Ascending aorta (tissue), 2 donors: ENCODE measurements around the gene MUTYH. TPM values are rescaled to one million over a fixed set of nuclear protein-coding genes. Genes with fewer than 3 reads are reported as not detected.

ENCODE experiments used
- DNase-seq, 2 donors: peaks; one replicate each; pipeline ENCODE4 v3.0.0-alpha.2; 2019; ENCODE audit warnings: low spot score in 2 of 2
- H3K27ac ChIP-seq, 2 donors: fragments of 200-600 bp; sonication (generic); one replicate each; pipeline ENCODE4 v1.5.1; 2016 to 2017; ENCODE audit warnings: mild to moderate bottlenecking in 1 of 2
- H3K27me3 ChIP-seq: fragments of 200-600 bp; sonication (generic); one replicate; pipeline ENCODE4 v1.5.1; 2017
- H3K36me3 ChIP-seq, 2 donors: fragments of 200-600 bp; sonication (generic); one replicate each; pipeline ENCODE4 v1.5.1; 2016
- H3K4me1 ChIP-seq, 2 donors: fragments of 200-600 bp; sonication (generic); one replicate each; pipeline ENCODE4 v1.5.1; 2016 to 2017; ENCODE audit warnings: mild to moderate bottlenecking in 1 of 2
- H3K4me3 ChIP-seq, 2 donors: fragments of 200-600 bp; sonication (generic); one replicate each; pipeline ENCODE4 v1.5.1; 2016 to 2017; ENCODE audit warnings: mild to moderate bottlenecking in 1 of 2
- H3K9me3 ChIP-seq, 2 donors: fragments of 200-600 bp; sonication (generic); one replicate each; pipeline ENCODE4 v1.5.1; 2016
- intact Hi-C: fragments of 100-400 bp; cut with DNase I; formaldehyde crosslinking; loops from one replicate; pipeline ENCODE4 v1.15.1; 2023
- total RNA-seq: library from RNA; depleted of rRNA; stranded (reverse); fragments of >200 nt; gene quantifications from one replicate; pipeline ENCODE4 v1.1.0, GENCODE V29; 2016
- TF ChIP-seq, protein P1 (sequence below), 3 experiments: fragments of 200-600 bp in 2 of 3; fragments of 450-650 bp in 1 of 3; sonication (generic) in 2 of 3; IDR thresholded peaks; one replicate each; pipeline ENCODE4 v1.5.1; 2016 to 2019; ENCODE audit warnings: antibody characterized with exemption in 3 of 3, mild to moderate bottlenecking in 1 of 3, moderate library complexity in 1 of 3

The MUTYH gene
- total RNA-seq, 1 donor from 2014 or later = 1.8 TPM

DNA sequence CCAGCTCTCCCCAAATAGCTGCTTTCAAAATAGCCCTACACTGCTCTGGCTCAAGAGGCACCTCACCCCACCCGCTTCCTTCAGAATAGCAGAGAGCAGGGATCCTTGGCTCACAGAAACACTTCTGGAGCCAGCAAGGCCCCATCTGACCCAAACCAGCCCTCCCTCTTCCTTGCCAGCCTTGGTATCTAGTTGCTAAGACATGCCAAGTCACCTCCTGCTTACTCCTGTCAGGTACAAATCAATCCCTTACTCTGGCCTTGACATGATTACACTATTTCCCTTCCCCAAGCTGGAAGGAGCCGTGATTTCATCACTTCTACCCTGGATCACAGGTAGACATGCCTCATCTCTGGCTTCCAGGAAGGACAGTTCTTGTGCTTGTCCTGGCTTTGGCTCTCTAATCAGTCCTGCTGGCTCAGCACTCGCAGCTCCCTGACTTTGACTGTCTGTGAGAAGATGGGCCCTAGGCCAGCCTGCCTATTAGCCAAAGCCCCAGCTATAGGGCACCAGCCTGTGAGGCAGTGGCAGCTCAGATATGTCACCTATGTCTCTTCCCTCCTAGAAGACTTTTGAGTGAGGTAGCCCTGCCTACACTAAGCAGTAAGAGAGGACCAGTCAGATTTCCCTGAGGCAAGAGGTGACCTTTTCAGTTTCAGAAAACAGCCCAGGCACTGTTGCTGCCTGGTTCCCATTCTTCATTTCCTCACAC is 8.9 kb upstream of the MUTYH start:
- Histone ChIP-seq H3K27me3 (no peaks in the 10 kb centered on the region), H3K4me3 (no peak overlapping the region), H3K4me1 (peaks cover 8 to 12% of the 10 kb centered on the region in 2 donors), H3K36me3 (peaks cover 10 to 11% of the 10 kb centered on the region in 2 donors), H3K27ac (peak overlapping the region; percentile 59 to 72), H3K9me3 (no peaks in the 10 kb centered on the region)
- TF ChIP-seq, protein P1, sequence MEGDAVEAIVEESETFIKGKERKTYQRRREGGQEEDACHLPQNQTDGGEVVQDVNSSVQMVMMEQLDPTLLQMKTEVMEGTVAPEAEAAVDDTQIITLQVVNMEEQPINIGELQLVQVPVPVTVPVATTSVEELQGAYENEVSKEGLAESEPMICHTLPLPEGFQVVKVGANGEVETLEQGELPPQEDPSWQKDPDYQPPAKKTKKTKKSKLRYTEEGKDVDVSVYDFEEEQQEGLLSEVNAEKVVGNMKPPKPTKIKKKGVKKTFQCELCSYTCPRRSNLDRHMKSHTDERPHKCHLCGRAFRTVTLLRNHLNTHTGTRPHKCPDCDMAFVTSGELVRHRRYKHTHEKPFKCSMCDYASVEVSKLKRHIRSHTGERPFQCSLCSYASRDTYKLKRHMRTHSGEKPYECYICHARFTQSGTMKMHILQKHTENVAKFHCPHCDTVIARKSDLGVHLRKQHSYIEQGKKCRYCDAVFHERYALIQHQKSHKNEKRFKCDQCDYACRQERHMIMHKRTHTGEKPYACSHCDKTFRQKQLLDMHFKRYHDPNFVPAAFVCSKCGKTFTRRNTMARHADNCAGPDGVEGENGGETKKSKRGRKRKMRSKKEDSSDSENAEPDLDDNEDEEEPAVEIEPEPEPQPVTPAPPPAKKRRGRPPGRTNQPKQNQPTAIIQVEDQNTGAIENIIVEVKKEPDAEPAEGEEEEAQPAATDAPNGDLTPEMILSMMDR (IDR thresholded peaks at IDR 0.05) = no peak
- no peak for DNase-seq
- intact Hi-C loops = no loop called here

DNA sequence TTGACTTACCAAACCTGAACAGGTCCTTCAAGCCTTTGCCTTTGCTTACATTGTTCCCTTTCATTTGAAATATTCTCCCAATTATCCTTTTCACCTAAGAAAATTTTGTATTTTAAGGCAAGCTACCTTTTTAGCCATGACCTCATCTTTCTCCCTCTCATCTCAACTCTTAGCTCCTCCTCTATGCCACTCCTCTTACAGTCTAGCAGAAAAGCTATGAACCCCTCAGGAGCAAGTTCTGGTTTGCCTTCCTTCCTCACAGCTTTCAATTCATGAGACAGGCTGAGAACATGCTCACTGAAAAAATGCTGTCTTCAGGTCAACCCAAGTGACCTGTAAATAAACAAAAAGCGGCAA is 8.3 kb upstream of the MUTYH start:
- no peak overlapping the region for H3K4me3 ChIP-seq
- TF ChIP-seq, protein P1 (IDR thresholded peaks at IDR 0.05) = no peak
- peaks cover 8 to 12% of the 10 kb centered on the region in 2 donors for H3K4me1 ChIP-seq
- peaks cover 15% of the 10 kb centered on the region in 2 donors for H3K36me3 ChIP-seq
- DNase-seq = no peak
- H3K27me3 ChIP-seq = no peaks in the 10 kb centered on the region
- intact Hi-C loops = no loop called here
- H3K27ac ChIP-seq = peak overlapping the region; percentile 59 to 72
- no peaks in the 10 kb centered on the region for H3K9me3 ChIP-seq

DNA sequence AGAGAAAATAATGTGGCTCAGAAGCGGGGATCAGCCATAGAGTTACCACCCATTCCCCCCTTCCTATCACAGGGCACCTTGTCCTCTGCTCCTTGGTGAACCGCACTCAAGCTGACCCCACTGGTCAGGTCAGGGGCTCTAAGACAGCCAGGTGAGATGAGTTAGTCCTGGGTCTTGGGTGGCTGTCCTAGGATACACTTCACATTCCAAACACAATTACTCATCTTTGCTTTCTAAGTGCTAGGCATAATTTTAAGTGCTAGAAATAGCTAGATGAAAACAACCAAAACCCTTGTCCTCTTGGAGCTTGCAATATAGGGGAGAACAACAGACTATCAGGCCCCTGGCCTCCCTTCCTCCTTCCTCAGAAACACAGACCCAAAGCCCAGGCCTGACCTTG is 7.8 kb upstream of the MUTYH start:
- no peaks in the 10 kb centered on the region for H3K9me3 ChIP-seq
- DNase-seq = no peak
- H3K4me1 ChIP-seq = peaks cover 8 to 12% of the 10 kb centered on the region in 2 donors
- intact Hi-C loops = no loop called here
- TF ChIP-seq, protein P1 (IDR thresholded peaks at IDR 0.05) = no peak
- peaks cover 21% of the 10 kb centered on the region in 2 donors for H3K36me3 ChIP-seq
- no peaks in the 10 kb centered on the region for H3K27me3 ChIP-seq
- no peak overlapping the region for H3K4me3 ChIP-seq
- H3K27ac ChIP-seq = peak overlapping the region; percentile 59 to 72

DNA sequence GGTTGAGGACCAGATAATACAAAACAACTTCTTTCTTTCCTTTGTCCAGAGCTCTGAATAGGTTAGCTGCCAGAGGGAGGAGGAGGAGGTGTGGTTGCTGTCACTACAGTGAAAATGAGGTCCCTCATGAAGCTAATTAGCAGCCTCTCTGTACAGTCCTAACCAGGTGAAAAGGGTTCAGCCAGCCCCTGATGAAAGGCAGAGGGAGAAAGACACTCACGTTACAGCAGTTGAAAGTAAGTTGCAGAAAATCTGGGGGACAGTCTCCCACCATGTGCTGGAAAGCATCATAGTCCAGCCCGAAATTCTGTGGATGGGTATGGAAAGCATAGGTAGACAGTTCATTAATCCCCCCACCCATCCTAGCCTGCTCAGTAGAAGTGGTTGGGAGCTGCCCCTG is 6.2 kb upstream of the MUTYH start:
- intact Hi-C loops = no loop called here
- H3K9me3 ChIP-seq = no peaks in the 10 kb centered on the region
- no peaks in the 10 kb centered on the region for H3K27me3 ChIP-seq
- H3K4me1 ChIP-seq = peaks cover 9 to 12% of the 10 kb centered on the region in 2 donors
- TF ChIP-seq, protein P1 (IDR thresholded peaks at IDR 0.05) = no peak
- H3K4me3 ChIP-seq = no peak overlapping the region
- no peak overlapping the region for H3K27ac ChIP-seq
- DNase-seq = no peak
- H3K36me3 ChIP-seq = peaks cover 34% of the 10 kb centered on the region in 2 donors

DNA sequence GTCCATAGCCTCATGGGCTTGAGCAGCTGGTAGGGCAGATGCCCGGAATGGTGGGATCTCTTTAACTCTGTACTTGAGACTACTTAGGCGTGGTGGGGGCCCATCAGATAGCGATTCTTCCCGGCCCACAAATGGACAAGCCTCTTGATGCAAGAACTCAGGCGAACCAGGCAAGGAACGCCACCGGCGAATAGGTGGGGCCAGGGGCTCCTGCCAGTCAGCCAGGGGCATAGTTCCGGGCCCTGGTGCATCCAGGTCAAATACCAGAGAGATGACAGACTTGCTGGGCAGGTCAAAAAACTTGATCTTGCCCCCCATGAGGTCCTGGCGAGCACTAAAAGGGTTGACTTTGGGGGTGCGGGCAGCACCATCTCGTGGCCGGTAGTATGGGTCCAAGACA is 4.8 kb upstream of the MUTYH start:
- no peak for DNase-seq
- peaks cover 19 to 23% of the 10 kb centered on the region in 2 donors for H3K4me1 ChIP-seq
- no peak overlapping the region for H3K27ac ChIP-seq
- no peak overlapping the region for H3K4me3 ChIP-seq
- H3K9me3 ChIP-seq = no peaks in the 10 kb centered on the region
- intact Hi-C loops = no loop called here
- H3K27me3 ChIP-seq = no peaks in the 10 kb centered on the region
- TF ChIP-seq, protein P1 (IDR thresholded peaks at IDR 0.05) = no peak
- H3K36me3 ChIP-seq = peaks cover 34% of the 10 kb centered on the region in 2 donors
